GM12875 (cell line): ENCODE results near the gene PTPRB.

ENCODE experiments used
- H3K4me3 ChIP-seq: one replicate; pipeline ENCODE4 v1.5.1; 2011; ENCODE audit warnings: low read depth, low read length, control low read depth
- TF ChIP-seq, protein P1 (sequence below): IDR thresholded peaks from 2 replicates; pipeline ENCODE4 v1.5.1; 2011; ENCODE audit warnings: low read depth, mild to moderate bottlenecking, control low read depth, inconsistent platforms, low read length, moderate library complexity, borderline replicate concordance; ENCODE audit not compliant: insufficient read depth

PTPRB gene

DNA sequence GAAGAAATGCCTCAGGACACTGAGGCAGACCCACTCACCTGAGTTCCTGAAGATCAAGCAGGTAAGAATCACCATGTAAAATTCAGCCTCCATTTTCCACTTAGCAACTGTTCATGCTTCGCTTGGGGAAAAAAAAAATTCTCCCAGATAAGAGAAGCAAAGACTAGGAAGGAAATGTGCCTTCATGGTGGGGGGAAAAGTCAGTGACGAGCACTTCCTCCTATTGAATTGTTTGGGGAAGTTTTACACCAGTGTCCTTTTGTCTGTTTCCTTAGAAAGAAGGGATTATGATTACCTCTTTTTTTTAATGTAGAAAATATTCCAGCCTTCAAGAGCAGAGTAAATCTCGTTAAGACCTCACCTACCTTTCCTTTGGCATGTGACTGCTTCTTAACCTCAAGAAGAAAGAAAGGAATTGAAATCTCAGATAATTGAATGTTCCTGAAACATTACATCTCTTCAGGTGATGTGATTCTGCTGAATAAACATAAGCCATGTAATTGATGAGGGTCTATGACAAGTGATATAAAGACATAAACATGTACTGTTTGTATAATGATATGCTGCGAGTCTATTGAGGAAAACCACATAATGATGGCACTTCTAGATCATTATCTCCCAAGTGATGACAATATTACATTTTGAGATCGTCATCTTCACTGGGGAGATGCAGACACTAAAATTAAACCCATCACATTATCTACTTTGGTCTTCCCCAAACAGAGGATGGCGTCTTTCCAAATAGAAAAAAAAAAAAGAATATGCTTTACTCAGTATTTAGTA is at the start of gene PTPRB:
Gene PTPRB (minus strand): TSS at position 127 of the 783 bp plus-strand sequence. CDS start 34 bp downstream, at position 93.
- TF ChIP-seq, protein P1, sequence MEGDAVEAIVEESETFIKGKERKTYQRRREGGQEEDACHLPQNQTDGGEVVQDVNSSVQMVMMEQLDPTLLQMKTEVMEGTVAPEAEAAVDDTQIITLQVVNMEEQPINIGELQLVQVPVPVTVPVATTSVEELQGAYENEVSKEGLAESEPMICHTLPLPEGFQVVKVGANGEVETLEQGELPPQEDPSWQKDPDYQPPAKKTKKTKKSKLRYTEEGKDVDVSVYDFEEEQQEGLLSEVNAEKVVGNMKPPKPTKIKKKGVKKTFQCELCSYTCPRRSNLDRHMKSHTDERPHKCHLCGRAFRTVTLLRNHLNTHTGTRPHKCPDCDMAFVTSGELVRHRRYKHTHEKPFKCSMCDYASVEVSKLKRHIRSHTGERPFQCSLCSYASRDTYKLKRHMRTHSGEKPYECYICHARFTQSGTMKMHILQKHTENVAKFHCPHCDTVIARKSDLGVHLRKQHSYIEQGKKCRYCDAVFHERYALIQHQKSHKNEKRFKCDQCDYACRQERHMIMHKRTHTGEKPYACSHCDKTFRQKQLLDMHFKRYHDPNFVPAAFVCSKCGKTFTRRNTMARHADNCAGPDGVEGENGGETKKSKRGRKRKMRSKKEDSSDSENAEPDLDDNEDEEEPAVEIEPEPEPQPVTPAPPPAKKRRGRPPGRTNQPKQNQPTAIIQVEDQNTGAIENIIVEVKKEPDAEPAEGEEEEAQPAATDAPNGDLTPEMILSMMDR: no peak
- no peak within 1 kb of the TSS for H3K4me3 ChIP-seq

DNA sequence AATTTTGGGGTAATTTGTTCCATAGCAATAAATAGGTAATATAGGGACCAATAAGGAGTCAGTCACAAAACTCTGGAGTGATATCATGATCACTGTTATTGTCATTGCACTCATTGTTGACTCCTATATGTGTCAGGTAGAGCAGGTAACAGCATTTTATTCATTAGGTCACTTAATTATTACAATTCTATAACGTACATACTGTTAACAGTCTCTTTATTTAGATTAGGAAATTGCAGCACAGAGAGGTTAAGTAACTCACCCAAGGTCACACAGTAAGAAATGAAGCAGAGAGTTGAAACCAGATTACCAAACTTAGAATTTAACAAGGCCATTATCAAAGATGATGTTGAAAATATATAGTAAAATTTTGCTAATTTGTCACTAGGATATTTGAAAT is 49.7 kb upstream of the PTPRB start:
- TF ChIP-seq, protein P1: no peak
- H3K4me3 ChIP-seq: no peak overlapping the region

DNA sequence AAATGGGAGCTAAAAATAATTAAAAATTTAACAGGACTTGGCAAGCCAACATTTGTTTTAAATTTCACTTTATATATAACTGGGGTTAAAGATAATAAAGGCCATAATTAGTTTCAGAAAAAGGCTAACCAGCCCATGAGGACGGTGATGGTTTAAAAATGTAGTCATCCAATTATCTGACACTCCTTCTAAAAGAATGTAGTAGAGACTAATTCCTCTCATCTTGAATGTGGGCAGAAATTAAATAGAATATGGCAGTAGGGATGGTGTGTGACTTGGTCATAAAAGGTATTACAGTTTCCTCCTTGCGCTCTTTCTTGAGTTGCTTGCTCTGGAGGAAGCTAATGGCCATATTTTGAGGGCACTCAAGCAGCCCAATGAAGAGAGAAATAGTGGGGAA is 49.1 kb upstream of the PTPRB start:
- TF ChIP-seq, protein P1: no peak
- H3K4me3 ChIP-seq: no peak overlapping the region

DNA sequence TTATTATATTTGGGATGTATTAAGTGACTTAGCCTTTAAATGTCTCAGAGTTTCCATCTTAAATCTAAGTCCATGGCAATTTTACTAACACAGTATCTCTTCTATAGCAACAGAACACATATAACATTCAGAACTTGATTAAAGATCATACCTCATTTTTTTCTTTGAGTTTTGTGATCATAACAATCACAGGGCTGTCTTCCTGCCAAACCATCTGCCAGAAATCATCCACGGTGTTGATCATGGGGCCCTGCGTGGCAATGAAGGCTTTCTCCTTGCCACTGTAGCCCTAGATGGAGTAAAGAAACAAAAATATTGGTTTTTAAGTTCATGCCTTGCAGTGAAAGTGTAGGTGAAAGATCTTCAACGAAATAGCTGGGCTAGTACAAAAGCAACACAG is 46.7 kb upstream of the PTPRB start:
- TF ChIP-seq, protein P1: no peak
- H3K4me3 ChIP-seq: no peak overlapping the region

DNA sequence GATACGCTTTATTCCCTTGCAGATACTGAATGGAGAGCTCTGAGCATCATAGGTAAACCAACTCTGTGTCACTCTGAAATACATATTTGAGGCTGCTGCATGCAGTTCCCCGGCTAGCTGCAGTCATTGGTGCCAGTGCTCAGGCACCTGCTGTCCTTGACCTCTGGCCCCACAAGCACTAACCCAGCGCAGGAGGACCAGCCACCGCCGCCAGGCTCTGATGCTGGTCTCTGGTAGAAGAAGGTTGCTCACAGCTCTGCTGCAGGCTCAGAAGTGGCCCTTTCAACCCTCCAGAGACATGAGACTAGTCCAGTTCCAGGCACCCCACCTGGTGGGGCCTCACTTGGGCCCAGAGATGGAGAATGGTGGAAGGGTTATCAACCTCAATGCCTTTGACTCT is 34.5 kb upstream of the PTPRB start:
- no peak overlapping the region for H3K4me3 ChIP-seq
- TF ChIP-seq, protein P1: no peak

DNA sequence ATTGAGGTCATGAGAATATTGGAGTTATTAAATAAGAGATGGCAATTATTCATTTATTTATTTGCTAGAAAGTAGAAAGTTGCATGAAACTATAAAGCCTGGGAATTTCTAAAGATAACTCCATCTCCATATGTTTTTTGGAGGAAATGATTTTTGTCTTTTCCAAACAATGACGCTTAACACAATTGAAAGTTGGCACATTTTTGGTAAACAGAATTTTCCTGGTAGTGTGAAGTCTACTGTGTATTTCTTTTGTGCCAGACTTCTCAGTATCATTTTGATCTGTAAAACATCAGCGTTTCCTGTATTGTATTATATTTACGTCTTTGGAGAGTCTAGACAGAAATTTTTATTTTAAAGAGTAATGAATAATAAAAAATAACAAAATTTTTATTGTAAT is 33.7 kb upstream of the PTPRB start:
- TF ChIP-seq, protein P1: no peak
- H3K4me3 ChIP-seq: no peak overlapping the region

DNA sequence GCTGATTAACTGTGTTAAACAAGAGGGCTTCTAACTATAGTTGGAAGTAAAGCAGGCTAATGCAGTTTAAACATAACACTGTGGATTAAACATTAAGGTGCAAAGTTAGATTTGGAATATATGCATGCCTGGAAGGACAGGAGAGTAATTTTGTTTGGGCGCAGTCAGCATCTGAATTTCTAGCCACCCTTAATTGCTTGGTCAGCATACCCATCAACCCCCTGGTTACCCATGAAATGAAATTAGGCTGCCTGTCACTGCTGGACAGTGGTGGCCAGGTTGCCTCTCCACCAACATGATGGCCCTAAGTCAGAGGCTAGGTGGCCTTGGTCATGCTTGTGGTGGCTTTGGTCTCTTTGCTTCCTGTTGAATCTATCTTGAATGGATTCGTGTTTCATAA is 30.0 kb upstream of the PTPRB start:
- TF ChIP-seq, protein P1: no peak

More for the DNA sequence above, 30.0 kb upstream of the PTPRB start:
- no peak overlapping the region for H3K4me3 ChIP-seq
